Activated CD4-positive, alpha-beta T cell treated with anti-CD3 and anti-CD28 coated beads for 1 hour (primary cell): ENCODE data around the gene C18orf54.
"Not testable (repeated sequence)": the region's sequence is repeated elsewhere in the genome, so short reads cannot be mapped to it uniquely, and the experiment has no call there.

Experiments
- DNase-seq: peaks from one replicate; pipeline ENCODE4 v3.0.0-alpha.2; 2020

C18orf54 gene

DNA sequence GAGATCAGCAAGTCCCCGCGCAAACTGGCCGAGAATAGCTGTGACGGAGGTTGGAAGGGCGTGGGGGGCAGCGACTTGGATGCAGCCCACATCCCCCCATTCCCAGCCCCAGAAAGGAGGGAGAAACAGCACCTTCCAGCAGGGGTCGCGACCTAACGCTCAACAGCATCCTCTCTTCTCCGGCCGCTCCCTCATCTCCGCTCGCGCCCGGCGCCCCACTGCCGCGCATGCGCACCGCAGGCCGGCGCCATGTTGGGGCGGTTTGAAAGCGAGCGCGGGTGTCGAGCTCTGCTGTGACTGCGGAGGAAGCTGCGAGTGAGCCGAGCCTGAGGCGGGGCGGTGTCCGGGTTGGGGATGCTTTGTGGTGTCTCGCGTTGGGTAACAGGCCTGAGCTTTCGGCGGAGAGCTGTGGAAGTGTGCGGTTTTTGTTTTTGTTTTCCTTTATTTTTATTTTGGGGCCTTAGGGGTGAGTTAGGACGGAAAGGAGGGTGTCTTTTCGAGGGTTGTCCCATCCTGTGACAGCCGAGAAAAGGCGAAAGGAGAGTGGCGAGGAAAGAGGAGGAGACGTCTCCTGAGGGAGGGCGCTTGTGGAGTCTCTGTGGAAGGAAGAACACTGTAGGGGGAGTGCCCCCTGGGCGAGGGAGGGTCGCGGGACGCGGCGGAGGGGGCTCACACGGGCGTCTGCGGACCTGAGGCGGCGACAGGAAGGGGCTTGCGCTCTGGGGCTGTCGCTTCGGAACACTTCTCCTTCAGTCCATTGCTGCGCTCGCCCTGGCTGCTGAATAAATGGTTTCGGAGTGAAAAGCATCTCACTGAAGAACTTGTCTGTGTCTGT, at the start of gene C18orf54, which contains the start of gene STARD6:
C18orf54 (plus strand) TSS at position 247 of the 835 bp plus-strand sequence. CDS start 2,667 bp downstream, outside the sequence.
STARD6 (minus strand) TSS at position 199 of the 835 bp plus-strand sequence. CDS start 3,285 bp downstream, outside the sequence.
- peak; percentile 85 for DNase-seq

DNA sequence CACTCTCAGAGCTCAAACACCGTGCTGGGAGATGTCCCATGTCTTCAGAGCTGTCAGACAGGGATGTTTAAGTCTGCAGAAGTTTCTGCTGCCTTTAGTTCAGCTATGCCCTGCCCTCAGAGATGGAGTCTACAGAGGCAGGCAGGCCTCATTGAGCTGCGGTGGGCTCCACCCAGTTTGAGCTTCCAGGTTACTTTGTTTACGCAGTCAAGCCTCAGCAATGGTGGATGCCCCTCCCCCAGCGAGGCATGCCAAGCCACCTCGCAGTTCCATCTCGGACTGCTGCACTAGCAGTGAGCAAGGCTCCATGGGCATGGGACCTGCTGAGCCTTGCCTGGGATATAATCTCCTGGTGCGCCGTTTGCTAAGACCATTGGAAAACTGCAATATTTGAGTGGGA, 48.1 kb upstream of the C18orf54 start:
- not testable (repeated sequence) for DNase-seq

DNA sequence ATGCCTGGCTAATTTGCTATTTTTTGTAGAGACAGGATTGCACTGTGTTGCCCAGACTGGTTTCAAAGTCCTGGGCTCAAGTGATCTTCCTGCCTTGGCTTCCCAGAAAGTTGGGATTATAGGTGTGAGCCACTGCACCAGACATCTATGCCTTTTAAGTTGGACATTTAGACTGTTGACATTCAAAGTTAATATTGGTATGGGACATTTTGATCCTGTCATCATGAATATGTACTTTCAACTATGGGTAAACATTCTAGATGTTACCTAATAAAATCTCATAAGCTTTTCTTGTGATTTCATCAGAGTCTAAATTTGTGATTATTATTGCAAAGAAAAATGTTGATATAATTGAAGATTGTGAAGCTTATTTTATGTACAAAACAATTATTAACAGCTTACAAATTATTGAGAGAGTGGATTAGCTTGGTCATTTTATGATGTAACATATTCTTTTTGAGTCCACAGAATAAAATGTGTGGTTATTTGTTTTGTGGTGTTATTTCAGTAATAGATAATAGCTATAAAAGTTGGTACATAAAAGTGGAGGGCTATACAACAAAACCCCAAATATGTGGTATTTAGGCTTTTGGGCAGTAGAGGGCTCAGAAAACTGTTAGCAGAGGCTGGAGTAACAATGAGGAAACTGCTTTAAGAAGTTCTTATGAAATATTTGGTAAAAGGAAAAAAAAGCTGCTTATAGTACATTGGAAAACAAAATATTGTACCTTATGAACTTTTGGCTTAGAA, 41.5 kb upstream of the C18orf54 start:
- DNase-seq, result no peak

DNA sequence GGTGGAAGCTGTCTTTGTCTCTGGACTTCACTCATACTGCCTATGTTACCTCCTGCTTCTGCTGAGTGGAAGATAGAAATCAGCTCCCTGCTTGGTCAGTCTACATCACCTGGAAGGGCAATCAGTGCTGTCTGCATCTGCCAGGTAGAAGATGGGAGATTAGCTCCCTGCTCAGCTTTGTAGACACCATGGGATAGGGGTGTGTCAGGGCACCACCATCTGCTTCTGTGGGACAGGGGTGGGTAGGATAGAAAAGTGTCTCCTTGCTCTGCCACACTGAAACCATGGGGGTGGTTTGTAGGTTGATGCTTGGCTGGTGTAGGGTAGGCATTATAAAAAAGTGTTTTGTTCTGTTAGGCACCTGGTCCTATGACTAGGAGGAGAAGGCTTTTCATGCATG, 34.1 kb upstream of the C18orf54 start:
- DNase-seq, result no peak

DNA sequence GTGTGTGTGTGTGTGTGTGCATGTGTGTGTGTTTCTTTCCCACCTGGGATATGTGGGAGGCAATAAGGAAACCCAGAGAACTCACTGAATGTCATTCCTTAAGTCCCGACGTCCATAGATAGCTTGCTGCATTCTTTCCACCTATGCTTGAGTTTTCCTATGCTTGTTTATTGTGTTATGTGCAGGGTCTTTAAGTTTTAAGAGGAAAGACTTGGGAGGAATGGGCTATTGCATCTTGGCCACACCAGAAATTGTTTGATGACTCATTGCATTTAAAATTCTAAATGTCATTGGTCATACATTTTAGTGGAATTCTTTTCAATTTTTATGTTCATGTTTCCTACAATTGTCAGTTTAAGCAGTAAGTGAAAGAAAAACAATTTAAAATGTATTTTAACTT, 33.7 kb upstream of the C18orf54 start:
- DNase-seq, result no peak

DNA sequence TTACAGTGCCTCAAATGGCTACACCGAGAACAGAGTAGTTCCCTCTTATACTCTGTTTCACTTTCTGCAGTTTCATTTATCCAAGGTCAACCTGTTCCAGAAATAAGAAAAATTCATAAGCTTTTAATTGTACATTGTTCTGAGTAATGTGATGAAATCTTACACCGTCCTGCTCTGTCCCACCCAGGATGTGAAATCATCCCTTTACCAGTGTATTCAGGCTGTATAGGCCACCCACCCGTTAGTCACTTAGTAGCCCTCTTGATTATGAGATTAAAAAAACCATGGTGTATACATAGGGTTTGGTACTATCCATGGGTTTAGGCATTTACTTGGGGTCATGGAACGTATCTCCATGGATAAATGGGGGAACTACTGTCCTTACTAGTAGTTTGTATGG, 29.9 kb upstream of the C18orf54 start:
- no peak for DNase-seq

DNA sequence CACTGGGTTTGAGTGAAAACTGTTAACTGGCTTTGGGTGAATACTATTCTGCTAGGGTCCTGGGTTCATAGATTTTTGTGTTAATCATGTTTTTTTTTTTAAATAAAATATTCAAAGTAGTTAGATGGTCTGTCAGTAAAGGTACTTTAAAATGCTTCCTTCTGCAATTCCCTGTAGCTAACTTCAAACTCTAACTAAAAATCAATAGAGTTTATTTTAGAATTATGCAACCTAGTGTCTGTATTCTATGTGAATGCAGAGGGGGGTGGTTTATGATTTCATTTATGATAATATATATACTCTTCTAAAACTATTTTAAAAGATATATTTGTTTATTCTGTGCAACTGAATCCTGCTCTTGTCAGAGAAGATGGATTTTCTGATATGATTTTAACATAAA, 27.9 kb upstream of the C18orf54 start:
- no peak for DNase-seq

DNA sequence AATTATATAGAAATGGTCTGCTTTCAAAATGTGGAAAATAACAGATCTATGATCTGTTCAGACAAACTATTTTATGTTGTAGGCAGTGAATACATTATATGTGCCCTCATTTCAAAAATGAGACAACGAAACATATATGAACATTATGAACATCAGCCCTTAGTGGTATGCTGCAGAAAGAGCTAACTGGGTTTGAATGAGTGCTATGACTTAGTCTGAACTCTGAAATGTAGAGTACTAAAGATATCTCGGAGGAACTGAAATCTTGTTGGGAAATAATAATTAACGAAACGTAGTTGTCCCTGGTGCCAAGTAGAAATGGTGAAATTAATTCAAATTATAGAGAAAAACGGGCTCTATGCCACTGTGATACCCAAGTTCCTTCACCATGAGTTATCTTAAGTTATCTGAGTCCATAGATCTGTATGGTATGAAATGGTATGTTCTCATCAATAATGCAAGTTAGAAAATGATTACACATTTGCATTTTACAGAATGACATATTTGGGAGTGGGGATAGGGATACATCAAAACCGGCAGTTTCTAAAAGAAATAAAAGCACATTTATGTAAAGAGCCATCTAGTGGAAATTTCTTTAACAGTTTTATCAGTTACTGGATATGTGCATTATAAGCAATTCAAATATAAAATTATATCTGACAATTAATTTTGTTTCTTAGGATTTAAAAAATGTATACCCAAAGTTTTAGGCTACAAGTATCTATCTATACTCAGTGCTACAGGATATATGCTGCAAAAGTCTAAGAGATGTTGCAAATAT, 26.7 kb upstream of the C18orf54 start:
- DNase-seq, result no peak

DNA sequence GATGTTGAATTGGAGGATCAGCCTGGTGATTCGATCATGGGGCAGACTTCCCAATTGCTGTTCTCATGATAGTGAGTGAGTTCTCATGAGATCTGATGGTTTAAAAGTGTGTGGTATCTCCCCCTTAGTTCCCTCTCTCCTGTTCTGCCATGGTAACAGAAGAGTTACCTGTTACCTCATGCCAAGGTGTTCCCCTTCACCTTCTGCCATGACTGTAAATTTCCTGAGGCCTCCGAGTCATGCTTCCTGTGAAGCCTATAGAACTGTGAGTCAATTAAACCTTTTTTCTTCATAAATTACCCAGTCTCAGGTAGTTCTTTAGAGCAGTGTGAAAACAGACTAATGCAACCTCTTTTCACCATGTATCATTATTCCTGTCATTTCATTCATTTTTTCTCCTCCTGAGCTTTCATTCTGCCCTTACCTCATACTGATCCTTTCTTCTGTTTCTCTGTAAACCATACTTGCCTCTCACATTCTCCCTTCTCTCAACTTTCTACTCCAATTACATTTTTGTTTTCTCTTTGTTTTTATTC, 22.0 kb upstream of the C18orf54 start:
- DNase-seq, result no peak

DNA sequence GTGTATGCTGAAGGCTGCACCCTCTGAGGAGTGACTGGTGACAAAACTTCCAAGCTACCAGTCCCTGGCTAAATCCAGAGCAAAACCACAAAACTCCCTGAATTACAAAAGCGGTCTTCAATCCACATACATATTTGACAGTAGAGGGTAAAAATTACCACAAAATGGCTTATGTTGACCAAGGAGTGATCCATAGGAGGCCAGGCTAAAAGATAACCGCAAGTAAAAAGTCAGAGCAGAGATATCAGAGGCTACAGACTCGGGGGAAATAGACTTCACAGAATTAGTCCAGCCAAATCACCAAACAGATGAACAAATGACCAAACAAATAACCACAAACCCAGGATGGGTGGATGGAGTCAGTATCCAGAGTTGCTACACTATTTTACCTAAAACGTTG, 19.5 kb upstream of the C18orf54 start:
- DNase-seq, result no peak

DNA sequence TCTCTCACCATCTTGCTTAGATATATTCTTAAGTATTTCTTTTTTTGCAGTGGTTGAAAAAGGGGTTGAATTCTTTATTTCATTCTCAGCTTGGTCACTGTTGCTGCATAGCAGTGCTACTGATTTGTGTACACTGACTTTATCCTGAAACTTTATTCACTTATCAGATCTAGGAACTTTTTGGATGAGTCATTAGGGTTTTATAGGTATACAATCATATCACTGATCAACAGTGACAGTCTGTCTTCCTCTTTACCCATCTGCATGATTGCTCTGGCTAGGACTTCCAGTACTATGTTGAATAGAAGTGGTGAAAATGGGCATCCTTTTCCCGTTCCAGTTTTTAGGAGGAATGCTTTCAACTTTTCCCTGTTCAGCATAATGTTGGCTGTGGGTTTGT, 6.5 kb upstream of the C18orf54 start:
- no peak for DNase-seq

DNA sequence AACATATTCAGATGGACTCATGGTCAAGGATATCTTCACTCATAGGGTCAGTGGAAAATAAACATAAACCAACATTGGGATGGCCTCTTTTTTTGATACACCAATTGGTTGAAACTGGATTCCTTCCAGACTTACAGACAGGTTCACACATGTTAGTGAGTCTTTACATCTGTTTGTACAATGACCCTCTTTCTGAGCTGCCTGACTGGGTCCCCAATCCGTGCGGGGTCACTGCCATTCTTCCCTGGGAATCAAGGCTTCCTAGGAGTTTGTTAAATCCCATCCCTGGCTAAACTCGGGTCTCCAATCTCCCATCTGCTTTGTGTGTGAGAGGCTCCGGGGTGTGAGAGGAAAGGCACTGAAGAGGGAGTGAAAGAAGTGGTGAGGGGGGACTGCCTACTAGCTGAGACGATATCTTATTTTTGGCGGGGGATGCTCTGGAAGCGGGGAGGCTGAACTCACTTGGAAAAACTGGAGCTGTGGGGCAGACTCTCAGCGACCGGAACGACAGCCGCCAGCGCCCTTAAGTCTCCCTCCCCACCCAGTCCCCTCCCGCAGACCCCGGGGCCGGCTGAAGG, 535 bp upstream of the C18orf54 start:
- DNase-seq, result no peak

DNA sequence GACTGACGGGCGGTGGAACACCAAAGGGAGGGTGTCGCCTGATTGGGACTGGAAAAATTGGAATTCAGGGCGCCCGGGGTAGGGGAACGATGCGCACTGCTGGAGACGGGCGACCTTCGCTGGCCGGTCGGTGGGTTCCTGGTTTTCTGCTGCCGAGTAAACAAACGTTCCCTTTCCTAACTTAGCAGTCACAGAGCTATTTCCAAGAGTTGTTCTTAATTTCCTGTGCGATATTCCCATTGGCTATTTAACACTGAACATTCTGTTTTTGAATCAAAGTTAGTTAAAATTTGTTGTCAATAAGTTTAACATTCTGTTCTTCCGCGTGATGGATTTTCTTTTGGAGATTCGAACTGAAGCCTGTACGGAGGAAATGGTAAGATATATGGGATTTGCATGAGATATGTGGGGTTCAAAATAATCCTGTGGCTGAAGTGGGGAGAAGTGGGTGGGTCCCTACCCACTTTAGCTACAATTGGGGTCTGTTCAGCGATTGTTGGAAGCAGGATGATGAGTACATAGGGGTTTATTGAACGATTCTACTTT, 862 bp downstream of the C18orf54 start:
- no peak for DNase-seq

DNA sequence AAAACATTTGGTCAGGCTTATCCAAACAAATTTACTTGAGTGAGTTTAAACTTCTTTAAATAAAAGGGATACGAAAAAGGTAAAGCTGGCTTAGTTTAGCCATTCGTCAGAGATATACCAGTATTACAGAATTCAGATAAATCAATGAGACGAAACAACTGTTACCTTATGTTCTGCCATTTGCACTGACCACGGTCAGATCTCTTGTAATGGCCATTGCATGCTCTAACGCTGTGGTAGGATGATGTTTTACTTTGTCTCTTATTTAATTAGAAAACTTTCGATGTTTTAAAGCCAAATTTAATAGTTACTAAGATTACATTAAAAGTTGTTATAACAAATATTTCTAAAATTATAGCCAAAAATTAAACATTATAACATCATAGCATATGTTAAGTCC, 1.5 kb downstream of the C18orf54 start:
- DNase-seq, result no peak

DNA sequence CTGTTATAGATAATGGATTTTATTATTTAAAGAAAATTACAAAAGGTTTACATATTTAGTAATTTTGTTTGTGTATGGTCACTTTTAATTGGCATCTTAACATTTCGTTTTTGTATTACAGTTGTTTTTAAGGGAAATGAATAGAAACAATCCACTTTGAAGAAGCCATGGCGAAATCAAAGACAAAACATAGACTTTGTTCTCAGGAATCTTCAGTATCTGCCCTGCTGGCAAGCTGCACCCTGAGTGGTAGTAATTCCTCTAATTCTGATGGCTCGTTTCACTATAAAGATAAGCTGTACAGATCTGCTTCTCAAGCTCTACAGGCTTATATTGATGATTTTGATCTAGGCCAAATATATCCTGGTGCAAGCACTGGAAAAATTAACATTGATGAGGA, 2.7 kb downstream of the C18orf54 start:
- no peak for DNase-seq

DNA sequence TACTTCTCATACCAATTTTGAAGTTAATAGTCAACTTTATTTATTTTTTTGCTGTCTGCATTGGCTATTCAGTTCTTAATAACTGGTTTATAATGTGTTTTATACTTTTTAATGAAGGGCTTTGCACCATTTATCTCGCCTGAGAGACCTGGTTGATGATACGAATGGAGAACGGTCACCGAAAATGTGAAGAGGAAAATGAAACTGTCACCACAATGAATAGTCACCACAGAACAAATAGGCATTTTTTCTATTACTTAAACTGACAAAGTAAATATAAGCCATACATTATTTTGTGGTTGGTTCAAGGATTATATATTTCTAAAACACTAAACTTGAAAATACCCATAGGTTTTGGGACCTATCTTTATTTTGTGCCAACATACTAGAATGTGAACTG, 20.4 kb downstream of the C18orf54 start:
- no peak for DNase-seq

DNA sequence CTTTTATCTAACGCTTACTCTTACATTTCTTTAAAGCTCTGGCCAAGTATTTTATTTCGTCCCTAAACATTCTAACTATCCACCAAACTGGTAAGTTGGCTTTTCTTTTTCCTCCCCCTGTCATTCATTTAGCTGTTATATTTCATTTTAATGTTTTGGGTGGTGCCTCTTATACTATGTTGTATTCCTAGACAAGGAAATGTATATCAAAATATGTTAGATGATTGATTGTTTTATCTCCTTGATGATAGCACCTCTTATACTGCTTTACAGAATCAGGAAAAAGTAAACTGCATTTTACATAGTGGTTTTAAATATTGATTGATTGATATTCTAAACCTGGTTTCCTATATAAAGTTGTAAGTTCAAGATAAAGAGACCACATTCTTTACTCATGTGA, 23.9 kb downstream of the C18orf54 start:
- DNase-seq, result no peak

DNA sequence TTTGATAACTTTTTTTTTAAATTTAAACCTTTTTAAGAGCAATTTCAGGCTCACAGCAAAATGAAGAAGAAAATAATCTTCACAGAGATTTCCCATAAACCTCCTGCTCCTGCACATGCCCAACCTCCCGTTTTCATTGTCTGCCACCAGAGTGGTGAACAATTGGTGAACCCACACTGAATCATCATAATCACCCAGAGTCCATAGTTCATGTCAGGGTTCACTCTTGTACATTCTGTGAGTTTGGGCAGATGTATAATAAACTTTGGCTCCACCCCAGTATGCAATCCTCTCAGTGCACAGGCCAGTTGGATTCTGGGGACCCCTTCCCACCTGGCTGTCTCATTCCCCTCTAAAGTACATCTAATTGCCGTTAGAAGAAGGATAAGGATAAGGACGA, 24.4 kb downstream of the C18orf54 start:
- DNase-seq, result no peak

DNA sequence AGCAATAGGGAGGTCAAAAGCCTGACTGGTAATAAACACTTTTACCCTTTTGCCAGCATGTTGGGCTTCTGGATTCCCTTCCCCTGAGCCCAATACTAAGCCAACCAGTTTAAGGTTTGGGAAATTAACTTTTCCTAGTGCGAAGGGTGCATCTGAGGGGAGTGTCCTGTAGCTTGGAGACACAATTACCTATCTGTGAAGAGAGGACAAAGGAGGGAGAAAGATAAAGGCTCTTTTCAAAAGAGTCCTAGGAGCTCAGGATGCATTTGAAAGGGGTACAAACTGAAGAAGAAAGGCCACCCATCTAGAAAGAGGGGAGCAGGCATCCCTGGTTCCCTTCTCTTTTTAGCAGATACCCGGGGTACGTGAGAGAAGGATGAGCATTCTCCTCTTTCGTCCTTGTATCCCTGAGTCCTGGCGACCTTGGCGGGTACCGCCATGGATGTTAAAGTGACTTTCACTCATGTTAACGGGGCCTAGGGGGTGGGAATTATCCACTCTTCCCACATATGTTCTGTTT, 25.1 kb downstream of the C18orf54 start:
- DNase-seq, result no peak

DNA sequence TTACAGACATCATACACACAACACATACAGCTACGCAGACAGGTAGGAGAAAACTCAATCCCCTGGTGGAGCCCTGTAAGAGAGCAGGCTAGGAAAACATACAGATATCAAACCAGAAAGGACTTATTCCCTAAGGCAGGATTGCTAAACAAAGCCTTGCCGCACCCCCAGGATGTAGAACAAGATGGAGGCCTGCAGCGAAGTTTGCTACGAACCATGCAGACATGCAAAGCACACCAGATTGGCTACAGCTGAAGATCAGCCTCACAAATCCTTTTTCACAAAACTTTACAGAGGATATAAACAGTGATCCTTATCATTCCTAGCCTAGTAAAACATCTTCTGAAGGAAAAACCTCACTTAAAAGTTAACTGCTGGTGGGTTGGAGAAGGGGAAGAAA, 28.3 kb downstream of the C18orf54 start:
- no peak for DNase-seq

DNA sequence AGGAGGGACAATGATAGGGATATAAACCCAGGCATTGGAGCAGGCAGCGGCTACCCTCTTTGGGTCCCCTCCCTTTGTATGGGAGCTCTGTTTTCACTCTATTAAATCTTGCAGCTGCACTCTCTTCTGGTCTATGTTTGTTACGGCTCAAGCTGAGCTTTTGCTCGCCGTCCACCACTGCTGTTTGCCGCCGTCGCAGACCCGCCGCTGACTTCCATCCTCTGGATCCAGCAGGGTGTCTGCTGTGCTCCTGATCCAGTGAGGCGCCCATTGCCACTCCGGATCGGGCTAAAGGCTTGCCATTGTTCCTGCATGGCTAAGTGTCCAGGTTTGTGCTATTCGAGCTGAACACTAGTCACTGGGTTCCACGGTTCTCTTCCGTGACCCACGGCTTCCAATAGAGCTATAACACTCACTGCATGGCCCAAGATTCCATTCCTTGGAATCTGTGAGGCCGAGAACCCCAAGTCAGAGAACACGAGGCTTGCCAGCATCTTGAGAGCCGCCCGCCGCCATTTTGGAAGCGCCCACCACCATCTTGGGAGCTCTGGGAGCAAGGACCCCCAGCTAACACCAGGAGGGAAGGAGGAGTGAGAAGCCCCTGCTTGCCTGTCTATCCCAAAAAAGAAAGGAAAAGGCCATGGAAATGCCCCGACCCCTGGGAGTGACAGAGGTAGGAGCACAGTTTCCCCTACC, 29.2 kb downstream of the C18orf54 start:
- DNase-seq, result not testable (repeated sequence)
